ENCODE results near the gene CRISPLD2.

DNA sequence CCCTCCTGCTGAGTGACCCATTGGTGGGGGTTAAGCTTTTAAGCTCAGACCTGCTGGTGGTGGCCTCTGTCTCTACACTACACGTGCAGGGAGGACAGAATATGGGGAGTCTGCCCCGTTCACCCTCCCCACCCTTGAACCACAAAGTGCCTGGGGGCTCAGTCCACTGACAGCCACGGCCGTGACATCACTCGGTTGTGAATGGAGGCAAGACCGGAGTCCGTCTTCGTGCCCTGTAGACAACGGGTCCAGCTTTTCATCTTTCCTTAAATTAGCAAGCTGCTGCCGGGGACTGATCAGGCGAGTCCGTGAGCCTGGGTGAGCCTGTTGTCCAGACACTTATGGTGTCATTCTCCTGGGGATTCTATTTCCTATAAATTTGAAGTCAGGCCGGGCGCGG is 67.4 kb downstream of the CRISPLD2 start:
- TF ChIP-seq, protein P1, sequence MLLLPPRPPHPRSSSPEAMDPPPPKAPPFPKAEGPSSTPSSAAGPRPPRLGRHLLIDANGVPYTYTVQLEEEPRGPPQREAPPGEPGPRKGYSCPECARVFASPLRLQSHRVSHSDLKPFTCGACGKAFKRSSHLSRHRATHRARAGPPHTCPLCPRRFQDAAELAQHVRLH (tag by site-specific recombination; IDR thresholded peaks at IDR 0.05), result no peak
- TF ChIP-seq ZNF133 (tag by site-specific recombination; IDR thresholded peaks at IDR 0.05) (no peak), CTCF (tag by site-specific recombination; IDR thresholded peaks at IDR 0.05) (no peak), MEIS1 (CRISPR knock-in tag; IDR thresholded peaks at IDR 0.05; ENCODE audit: borderline replicate concordance) (no peak)

Data from HEK293 (cell line).